GM18502 (cell line): Measurements from ENCODE around the gene SPATA31D4.

Experiments used
- ATAC-seq: cut with Tn5 transposase; IDR thresholded peaks from one replicate; pipeline ENCODE4 v1.9.1; 2021; ENCODE audit warnings: mild to moderate bottlenecking; ENCODE audit not compliant: unreplicated experiment, poor library complexity

The SPATA31D4 gene

GRCh38 chr9:81955625-81956024 lies 27.4 kb downstream of the SPATA31D4 start:
- no peak for ATAC-seq

GRCh38 chr9:81964218-81965171 lies 36.3 kb downstream of the SPATA31D4 start:
- no peak for ATAC-seq

- ATAC-seq = no peak
Observed at GRCh38 chr9:81968026-81968425, 39.8 kb downstream of the SPATA31D4 start.

GRCh38 chr9:81969971-81970370 lies 41.7 kb downstream of the SPATA31D4 start:
- ATAC-seq = no peak

GRCh38 chr9:81971727-81972126 lies 43.5 kb downstream of the SPATA31D4 start:
- ATAC-seq = no peak

GRCh38 chr9:81974764-81975163 lies 46.5 kb downstream of the SPATA31D4 start:
- no peak for ATAC-seq

- no peak for ATAC-seq
Observed at GRCh38 chr9:81976351-81976750, 48.1 kb downstream of the SPATA31D4 start.

GRCh38 chr9:81979196-81979595 lies 51.0 kb downstream of the SPATA31D4 start:
- ATAC-seq = no peak

- no peak for ATAC-seq
Observed at GRCh38 chr9:81980568-81980967, 52.3 kb downstream of the SPATA31D4 start.

- no peak for ATAC-seq
Observed at GRCh38 chr9:81981883-81982282, 53.7 kb downstream of the SPATA31D4 start.
